Activated naive CD4-positive, alpha-beta T cell treated with anti-CD3 and anti-CD28 coated beads, Interleukin-2, amount 10 ng/mL, durations not matched to agents 7 days and 5 days (primary cell): ENCODE measurements around the gene SLC23A2.

Experiments used
- CTCF ChIA-PET: fragments of 350-600 bp; sonication (Branson Sonifier 250); formaldehyde crosslinking; loops from one replicate; lab custom pipeline; 2021; ENCODE audit warnings: antibody characterized with exemption; lab: Charles Lee
- DNase-seq: peaks from one replicate; pipeline ENCODE4 v3.0.0-alpha.2; 2020
- H3K27ac Mint-ChIP-seq: one replicate; pipeline ENCODE4 v1.8.0; 2021; ENCODE audit warnings: mild to moderate bottlenecking, moderate library complexity, mixed read lengths
- H3K27me3 Mint-ChIP-seq: one replicate; pipeline ENCODE4 v1.8.0; 2021; ENCODE audit warnings: mild to moderate bottlenecking, mixed read lengths
- H3K36me3 Mint-ChIP-seq: one replicate; pipeline ENCODE4 v1.8.0; 2021; ENCODE audit warnings: mixed read lengths
- H3K4me1 Mint-ChIP-seq: one replicate; pipeline ENCODE4 v1.8.0; 2021; ENCODE audit warnings: mixed read lengths
- H3K4me3 Mint-ChIP-seq: one replicate; pipeline ENCODE4 v1.8.0; 2021; ENCODE audit warnings: mild to moderate bottlenecking, moderate library complexity, mixed read lengths
- H3K9me3 Mint-ChIP-seq: one replicate; pipeline ENCODE4 v1.8.0; 2021; ENCODE audit warnings: mixed read lengths

Gene SLC23A2

DNA sequence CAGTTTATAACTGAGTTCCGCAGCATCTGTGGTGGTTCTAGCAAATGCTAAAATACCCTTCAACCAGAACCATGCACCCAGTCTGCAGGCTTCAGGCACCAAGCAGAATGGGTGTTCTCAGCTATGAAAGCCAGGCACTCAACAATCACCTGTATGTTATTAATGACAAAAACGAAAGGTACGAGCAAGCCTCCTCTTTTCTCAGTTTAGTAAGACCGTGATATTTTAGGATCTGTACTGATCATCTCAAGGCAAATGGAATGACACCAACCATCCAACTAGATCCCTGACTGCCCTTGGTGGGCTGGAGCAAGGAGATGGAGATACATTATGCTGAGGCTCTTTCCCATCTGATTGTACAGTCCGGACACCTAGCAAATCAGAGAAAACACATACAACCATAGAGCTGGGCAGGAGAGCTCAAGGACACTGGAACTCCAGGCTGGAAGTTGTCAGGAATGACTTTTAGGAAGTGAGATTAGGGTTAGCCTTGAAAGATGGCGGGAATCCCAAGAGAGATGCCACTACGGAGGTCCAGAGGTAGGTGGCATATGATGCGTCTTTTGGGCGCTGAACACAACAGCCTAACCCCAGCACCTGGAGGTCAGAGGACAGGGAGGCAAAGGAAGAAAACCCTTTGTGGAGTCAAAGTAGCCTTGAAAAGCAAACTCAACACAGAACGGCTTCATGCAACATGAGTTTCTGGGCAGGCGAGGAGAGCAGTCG, 33.4 kb downstream of the SLC23A2 start:
- CTCF ChIA-PET = no interaction called here

DNA sequence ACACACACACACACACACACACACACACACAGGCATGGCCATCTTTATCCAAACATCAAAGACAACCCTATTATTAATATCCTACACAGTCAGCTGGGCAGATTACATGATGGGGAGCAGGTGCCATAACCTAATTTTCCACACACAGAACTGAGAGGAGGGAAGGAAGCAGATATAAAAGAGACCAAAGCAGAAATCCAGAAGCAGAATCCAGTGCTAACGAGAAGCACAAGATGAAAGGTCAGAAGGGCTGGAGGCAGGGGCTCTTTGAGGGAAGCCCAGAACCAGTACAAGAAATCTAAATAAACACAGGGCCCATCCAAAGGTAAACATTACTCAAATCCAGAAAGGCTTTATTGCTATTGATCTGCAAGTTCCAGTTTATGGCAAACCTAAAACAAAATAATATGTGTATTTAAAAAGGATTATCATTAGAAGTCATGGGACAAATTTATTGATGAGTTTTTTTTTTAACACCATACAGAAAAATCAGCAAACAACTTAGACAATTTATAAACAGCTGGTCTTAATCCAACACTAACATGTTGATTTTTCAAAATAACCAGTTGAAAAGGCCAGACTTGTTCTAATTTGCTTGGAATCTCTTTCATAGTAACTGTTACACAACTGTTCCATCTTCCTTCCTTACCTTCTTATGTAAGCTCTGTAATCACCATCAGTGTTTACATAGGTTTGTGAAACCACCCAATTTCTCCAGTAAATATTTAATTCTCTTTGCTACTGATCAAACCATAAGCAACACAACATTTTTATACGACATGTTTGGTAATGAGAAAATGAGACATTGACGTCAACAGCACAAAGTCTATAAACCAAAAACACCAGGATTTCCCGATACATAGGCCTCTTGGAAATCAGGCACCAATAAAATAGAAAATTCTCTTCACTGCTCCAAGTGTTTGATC, 34.2 kb downstream of the SLC23A2 start:
- peaks cover 43% of the 10 kb centered on the region for H3K36me3 Mint-ChIP-seq
- CTCF ChIA-PET = no interaction called here
- peaks cover 2% of the 10 kb centered on the region for H3K9me3 Mint-ChIP-seq
- DNase-seq = no peak
- H3K4me1 Mint-ChIP-seq = peaks cover 21% of the 10 kb centered on the region
- no peaks in the 10 kb centered on the region for H3K27me3 Mint-ChIP-seq
- H3K27ac Mint-ChIP-seq = no peak overlapping the region
- no peak overlapping the region for H3K4me3 Mint-ChIP-seq

More for the DNA sequence above, 33.4 kb downstream of the SLC23A2 start:
- no peak overlapping the region for H3K4me3 Mint-ChIP-seq
- H3K9me3 Mint-ChIP-seq = no peaks in the 10 kb centered on the region
- no peak overlapping the region for H3K27ac Mint-ChIP-seq
- DNase-seq = no peak
- H3K27me3 Mint-ChIP-seq = no peaks in the 10 kb centered on the region
- H3K36me3 Mint-ChIP-seq = peaks cover 39% of the 10 kb centered on the region
- peaks cover 20% of the 10 kb centered on the region for H3K4me1 Mint-ChIP-seq

DNA sequence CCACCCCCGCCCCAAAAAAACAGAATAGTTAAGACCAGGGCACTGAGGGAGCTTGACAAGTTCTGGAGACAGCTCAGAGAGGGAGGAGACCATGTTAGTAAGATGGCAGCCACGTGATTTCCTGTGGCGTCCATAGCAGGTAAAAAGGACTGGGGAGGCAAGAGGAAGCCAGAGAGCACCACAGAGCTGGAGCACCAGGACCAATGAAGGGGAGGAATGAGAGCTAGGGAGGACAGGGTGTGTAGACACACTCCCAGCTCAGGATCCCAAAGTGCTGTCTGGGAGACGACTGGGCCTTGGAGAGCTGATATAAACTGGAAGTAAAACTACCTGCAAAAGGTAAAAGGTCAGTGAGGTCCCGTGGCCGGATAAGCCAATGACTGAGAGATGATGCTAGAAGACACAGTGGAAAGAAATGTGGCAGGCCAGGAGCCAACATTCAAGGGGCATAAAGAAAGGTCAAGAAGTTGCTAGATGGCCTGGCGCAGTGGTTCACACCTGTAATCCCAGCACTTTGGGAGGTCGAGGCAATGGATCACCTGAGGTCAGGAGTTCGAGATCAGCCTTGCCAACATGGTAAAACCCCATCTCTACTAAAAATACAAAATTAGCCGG, 39.0 kb downstream of the SLC23A2 start:
- peaks cover 18% of the 10 kb centered on the region for H3K36me3 Mint-ChIP-seq
- peaks cover 31% of the 10 kb centered on the region for H3K4me1 Mint-ChIP-seq
- CTCF ChIA-PET = interaction anchor here (0.9 to 1.2 kb wide), 3 partner anchors 36 to 138 kb away, joined by 3 to 11 read pairs (median 3); no protein-coding TSS in a partner anchor
- H3K27ac Mint-ChIP-seq = peak overlapping the region; percentile 86
- H3K9me3 Mint-ChIP-seq = peaks cover 2% of the 10 kb centered on the region
- peak; percentile 63 for DNase-seq
- H3K4me3 Mint-ChIP-seq = peak overlapping the region; percentile 12
- H3K27me3 Mint-ChIP-seq = no peaks in the 10 kb centered on the region

DNA sequence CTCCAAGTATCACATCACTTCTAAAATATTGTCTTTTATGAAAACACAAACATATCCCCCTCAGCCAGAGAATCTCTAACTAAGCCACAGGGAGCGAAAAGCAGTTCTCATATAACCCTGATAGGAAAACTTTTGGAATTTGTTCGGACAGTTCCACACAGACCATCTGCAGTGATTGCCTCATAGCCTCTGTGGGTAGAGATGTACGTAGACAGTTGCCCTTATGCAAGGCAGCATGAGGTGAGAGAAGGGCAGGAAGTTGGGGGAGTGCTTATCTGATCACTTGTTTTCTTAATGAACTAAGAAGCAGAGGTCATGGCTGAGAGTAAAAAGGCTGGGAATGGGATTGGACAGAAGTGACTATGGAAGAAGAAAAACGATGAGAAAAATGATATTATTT, 39.6 kb downstream of the SLC23A2 start:
- Mint-ChIP-seq H3K27ac (peak overlapping the region; percentile 86), H3K36me3 (peaks cover 15% of the 10 kb centered on the region), H3K4me3 (peak overlapping the region; percentile 29), H3K4me1 (peaks cover 29% of the 10 kb centered on the region), H3K27me3 (no peaks in the 10 kb centered on the region), H3K9me3 (peaks cover 2% of the 10 kb centered on the region)
- CTCF ChIA-PET = interaction anchor here (0.9 to 1.2 kb wide), 3 partner anchors 37 to 139 kb away, joined by 3 to 11 read pairs (median 3); no protein-coding TSS in a partner anchor
- DNase-seq = peak; percentile 41

DNA sequence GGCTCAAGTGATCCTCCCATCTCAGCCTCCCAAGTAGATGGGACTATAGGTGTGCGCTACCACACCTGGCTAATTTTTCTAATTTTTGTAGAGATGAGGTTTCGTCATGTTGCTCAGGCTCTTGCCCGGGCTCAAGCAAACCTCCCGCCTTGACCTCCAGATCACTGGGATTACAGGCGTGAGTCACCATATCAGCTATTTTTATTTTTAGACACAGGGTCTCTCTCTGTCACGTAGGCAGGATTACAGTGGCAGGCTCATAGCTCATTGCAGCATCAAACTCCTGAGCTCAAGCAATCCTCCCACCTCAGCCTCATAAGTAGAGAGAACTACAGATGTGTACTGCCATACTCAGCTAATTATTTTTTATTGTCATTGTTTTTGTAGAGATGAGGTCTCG, 41.7 kb downstream of the SLC23A2 start:
- Mint-ChIP-seq H3K27ac (no peak overlapping the region), H3K4me1 (peaks cover 33% of the 10 kb centered on the region), H3K9me3 (peaks cover 2% of the 10 kb centered on the region), H3K4me3 (no peak overlapping the region), H3K27me3 (no peaks in the 10 kb centered on the region), H3K36me3 (peaks cover 10% of the 10 kb centered on the region)
- CTCF ChIA-PET = interaction anchor here (0.7 to 0.9 kb wide), 2 partner anchors 118 to 251 kb away, joined by 3 read pairs; no protein-coding TSS in a partner anchor
- no peak for DNase-seq

DNA sequence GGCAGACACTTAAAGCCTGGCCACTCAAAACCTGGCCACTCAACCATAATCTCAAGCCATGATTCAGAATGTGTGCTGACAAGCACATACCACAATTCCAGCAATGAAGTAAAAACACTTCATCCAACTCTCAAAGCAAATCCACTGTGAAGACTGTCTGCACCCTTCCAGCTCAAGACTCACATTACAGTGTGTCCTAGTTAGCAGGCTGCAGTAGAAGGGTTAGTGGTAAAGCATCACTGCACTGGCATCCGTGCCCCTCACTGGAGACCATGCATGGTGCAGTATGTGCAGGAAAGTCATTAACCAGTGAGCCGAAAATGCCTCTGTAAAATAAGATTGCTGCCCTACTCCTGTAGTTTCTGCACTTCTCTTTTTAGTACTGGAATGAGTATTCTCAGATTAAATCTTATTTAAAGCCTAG, 43.4 kb downstream of the SLC23A2 start:
- Mint-ChIP-seq H3K4me3 (no peak overlapping the region), H3K27ac (peak overlapping the region; percentile 33), H3K4me1 (peaks cover 30% of the 10 kb centered on the region), H3K27me3 (no peaks in the 10 kb centered on the region), H3K9me3 (peaks cover 2% of the 10 kb centered on the region), H3K36me3 (peaks cover 7% of the 10 kb centered on the region)
- no peak for DNase-seq
- CTCF ChIA-PET = interaction anchor here (0.6 to 1.3 kb wide), 7 partner anchors 8 to 143 kb away, joined by 3 to 5 read pairs (median 3); no protein-coding TSS in a partner anchor

DNA sequence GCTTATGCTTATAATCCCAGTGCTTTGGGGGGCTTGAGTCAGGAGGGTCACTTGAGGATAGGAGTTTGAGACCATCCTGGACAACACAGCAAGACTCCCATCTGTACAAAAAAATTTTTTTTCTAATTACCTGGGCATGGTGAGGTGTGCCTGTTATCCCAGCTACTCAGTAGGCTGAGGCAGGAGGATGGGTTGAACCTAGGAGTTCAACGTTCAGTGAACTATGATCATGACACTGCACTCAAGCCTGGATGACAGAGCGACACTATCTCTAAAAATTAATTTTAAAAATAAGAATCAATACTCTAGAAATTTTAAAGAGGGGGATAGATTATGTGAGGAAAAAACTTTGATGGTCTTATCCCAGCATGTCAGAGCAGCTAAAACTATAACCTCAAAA, 44.1 kb downstream of the SLC23A2 start:
- peaks cover 23% of the 10 kb centered on the region for H3K4me1 Mint-ChIP-seq
- H3K36me3 Mint-ChIP-seq = peaks cover 7% of the 10 kb centered on the region
- no peaks in the 10 kb centered on the region for H3K27me3 Mint-ChIP-seq
- no peak overlapping the region for H3K4me3 Mint-ChIP-seq
- DNase-seq = no peak
- peaks cover 4% of the 10 kb centered on the region for H3K9me3 Mint-ChIP-seq
- CTCF ChIA-PET = interaction anchor here (0.7 to 1.6 kb wide), 5 partner anchors 9 to 225 kb away, joined by 3 to 4 read pairs (median 4); no protein-coding TSS in a partner anchor
- no peak overlapping the region for H3K27ac Mint-ChIP-seq

DNA sequence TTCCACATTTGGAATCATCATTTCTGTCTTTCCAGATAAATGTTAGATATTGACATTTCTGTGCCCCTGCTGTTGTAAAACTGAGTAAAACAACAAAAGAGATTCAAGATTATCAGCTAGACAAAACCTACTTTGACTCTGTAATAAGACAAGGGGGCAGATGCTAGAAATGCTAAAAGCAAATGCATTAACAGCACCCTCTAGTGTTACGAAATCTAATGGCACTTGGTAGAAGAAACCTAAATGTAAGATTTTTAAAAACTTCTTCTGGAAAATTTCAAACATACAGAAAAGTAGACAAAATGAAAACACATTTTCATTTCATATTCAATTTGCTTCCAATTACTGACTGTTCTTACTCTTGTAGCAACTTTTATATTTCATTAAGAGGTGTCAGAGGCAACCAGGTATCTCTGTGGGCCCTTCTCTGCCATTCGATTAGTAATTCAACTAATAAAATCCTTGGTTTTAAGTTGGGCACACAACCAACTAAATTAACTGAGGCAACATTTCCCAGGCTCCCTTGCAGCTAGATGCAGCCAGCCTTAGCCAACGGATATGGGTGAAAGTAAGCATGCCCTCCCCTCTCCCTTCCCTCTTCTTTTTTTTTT, 45.0 kb downstream of the SLC23A2 start:
- Mint-ChIP-seq H3K9me3 (peaks cover 4% of the 10 kb centered on the region), H3K4me1 (peaks cover 14% of the 10 kb centered on the region), H3K36me3 (peaks cover 9% of the 10 kb centered on the region), H3K27ac (no peak overlapping the region), H3K4me3 (no peak overlapping the region), H3K27me3 (no peaks in the 10 kb centered on the region)
- CTCF ChIA-PET = interaction anchor here (0.6 to 2.0 kb wide), 20 partner anchors 9 to 1088 kb away, joined by 3 to 9 read pairs (median 4); no protein-coding TSS in a partner anchor
- no peak for DNase-seq

DNA sequence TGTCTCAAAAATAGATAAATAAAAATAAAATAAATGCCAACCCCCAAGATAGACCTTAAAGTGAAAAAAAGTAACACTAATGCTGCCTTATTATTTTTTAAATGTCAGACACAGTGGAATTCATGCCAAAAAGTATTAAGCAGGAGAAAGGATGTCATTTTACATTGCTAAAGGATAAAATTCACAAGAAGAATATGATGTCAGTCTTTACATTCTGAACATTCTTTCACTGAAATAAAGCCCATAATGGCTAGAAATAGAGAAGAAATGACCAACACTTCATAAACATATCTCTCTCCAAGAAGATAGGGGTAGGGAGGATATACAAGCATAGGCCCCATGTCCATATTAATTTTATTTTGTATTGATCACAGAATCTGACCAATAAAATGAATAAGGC, 47.4 kb downstream of the SLC23A2 start:
- H3K27ac Mint-ChIP-seq = no peak overlapping the region
- H3K36me3 Mint-ChIP-seq = peaks cover 24% of the 10 kb centered on the region
- no peak overlapping the region for H3K4me3 Mint-ChIP-seq
- CTCF ChIA-PET = interaction anchor here (1.5 kb wide), 1 partner anchor 213 kb away, joined by 4 read pairs; no protein-coding TSS in a partner anchor
- peaks cover 14% of the 10 kb centered on the region for H3K4me1 Mint-ChIP-seq
- DNase-seq = no peak
- no peaks in the 10 kb centered on the region for H3K27me3 Mint-ChIP-seq
- peaks cover 4% of the 10 kb centered on the region for H3K9me3 Mint-ChIP-seq

DNA sequence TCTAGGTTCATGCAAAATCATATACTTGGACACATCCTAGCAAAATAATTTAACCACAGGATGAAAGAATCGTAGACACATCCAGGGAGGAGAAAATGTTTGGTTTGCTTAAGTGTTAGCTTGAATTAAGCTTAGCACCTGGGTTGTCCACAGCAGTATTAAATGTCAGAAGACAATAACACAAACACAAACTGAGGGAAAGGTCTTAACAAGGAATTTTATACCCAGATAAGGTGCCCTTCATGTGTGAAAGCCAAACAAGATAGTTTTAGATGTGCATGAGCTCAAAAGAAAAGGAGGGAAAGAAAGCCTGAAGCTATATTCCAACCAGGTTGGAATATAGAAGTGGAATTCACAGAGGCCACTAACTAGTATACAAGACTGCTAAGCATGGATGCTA, 49.1 kb downstream of the SLC23A2 start:
- Mint-ChIP-seq H3K27me3 (no peaks in the 10 kb centered on the region), H3K36me3 (peaks cover 24% of the 10 kb centered on the region), H3K9me3 (peaks cover 4% of the 10 kb centered on the region), H3K4me1 (peaks cover 23% of the 10 kb centered on the region), H3K4me3 (no peak overlapping the region), H3K27ac (no peak overlapping the region)
- DNase-seq = no peak
- CTCF ChIA-PET = interaction anchor here (0.6 to 1.2 kb wide), 4 partner anchors 40 to 149 kb away, joined by 3 to 5 read pairs (median 3); no protein-coding TSS in a partner anchor

DNA sequence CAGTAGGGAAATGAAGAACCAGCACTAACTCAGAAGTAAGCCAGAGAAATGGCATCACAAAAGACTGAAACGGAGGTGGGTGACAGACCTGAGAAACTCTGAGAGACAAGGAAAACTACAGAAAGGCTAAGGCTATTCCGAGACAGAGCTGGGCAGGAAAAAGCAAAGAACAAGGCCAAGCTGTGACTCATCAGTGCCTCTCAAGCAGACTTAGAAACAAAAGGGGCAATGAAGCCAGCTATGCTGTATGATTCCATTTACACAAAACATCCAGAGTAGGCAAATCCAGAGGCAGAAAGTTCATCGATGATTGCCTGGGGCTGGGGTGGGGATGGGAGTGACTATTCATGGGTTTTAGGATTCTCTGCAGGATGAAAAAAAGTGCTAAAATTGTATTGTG, 50.0 kb downstream of the SLC23A2 start:
- CTCF ChIA-PET = interaction anchor here (0.6 to 1.2 kb wide), 3 partner anchors 69 to 242 kb away, joined by 3 to 4 read pairs (median 4); no protein-coding TSS in a partner anchor
- Mint-ChIP-seq H3K4me3 (no peak overlapping the region), H3K27ac (no peak overlapping the region), H3K36me3 (peaks cover 26% of the 10 kb centered on the region), H3K4me1 (peaks cover 30% of the 10 kb centered on the region), H3K27me3 (no peaks in the 10 kb centered on the region), H3K9me3 (peaks cover 4% of the 10 kb centered on the region)
- DNase-seq = no peak

DNA sequence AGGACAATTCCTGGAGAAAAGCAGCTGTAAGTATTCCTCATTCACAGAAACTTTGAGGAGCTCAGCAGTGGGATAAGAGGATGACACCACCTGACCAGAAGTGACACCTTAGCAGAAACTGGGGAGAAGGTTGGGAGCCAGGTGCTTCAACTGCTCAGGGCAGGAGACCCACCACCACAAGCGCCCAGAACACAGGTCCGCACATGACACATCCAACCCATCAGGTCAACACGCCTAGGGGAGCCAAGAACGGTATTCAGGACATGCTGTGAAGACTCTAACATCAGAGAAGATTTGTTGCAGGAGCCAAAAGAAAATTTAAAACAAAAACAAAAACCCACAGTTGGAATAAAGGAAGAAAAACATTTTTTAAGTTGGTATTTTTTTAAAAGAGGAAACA, 50.5 kb downstream of the SLC23A2 start:
- peaks cover 27% of the 10 kb centered on the region for H3K36me3 Mint-ChIP-seq
- H3K4me1 Mint-ChIP-seq = peaks cover 26% of the 10 kb centered on the region
- no peaks in the 10 kb centered on the region for H3K27me3 Mint-ChIP-seq
- DNase-seq = no peak
- CTCF ChIA-PET = interaction anchor here (0.6 to 1.4 kb wide), 7 partner anchors 8 to 242 kb away, joined by 3 to 5 read pairs (median 4); no protein-coding TSS in a partner anchor
- H3K9me3 Mint-ChIP-seq = peaks cover 4% of the 10 kb centered on the region
- H3K4me3 Mint-ChIP-seq = no peak overlapping the region
- H3K27ac Mint-ChIP-seq = no peak overlapping the region

DNA sequence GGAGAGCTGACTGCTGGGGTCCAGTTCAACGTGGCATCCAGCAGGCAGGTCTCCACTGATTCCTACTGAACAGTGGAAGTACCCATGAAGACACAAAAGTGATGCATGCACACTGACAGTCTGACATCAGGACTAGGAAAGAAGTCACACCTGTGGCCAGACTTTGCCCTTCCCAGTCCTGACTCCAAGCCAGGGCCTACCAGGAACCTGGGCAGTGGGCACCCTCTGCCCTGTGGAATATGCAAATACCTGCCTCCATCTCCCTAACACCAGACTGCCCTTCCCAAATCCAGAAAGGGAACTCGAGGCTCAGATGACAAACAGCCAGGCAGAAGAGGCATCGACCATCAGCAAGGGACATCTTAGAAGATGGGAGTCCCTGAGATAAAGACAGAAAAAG, 50.9 kb downstream of the SLC23A2 start:
- CTCF ChIA-PET = interaction anchor here (0.5 to 1.4 kb wide), 9 partner anchors 8 to 218 kb away, joined by 3 to 5 read pairs (median 4); no protein-coding TSS in a partner anchor
- DNase-seq = no peak
- Mint-ChIP-seq H3K27me3 (no peaks in the 10 kb centered on the region), H3K27ac (no peak overlapping the region), H3K4me1 (peaks cover 25% of the 10 kb centered on the region), H3K36me3 (peaks cover 27% of the 10 kb centered on the region), H3K4me3 (no peak overlapping the region), H3K9me3 (peaks cover 4% of the 10 kb centered on the region)
